Measurements from ENCODE around the gene PARD3B. TPM values are rescaled to one million over a fixed set of nuclear protein-coding genes. Genes with fewer than 3 reads are reported as not detected.

PARD3B gene
- total RNA-seq, 2 donors from 2014 or later = 14.7 to 25.0 TPM

- H3K36me3 ChIP-seq = no peaks in the 10 kb centered on the region
- H3K4me1 ChIP-seq (replicated peaks) = no peaks in the 10 kb centered on the region
- H3K27me3 ChIP-seq (replicated peaks; ENCODE audit: insufficient read depth) = no peaks in the 10 kb centered on the region
- WGBS = 99% methylated on average over 2 of the region's 2 CpGs
- H3K27ac ChIP-seq = no peak overlapping the region
- H3K4me3 ChIP-seq = no peak overlapping the region
- no peak for DNase-seq (ENCODE audit: low spot score)
- intact Hi-C loops (cut with DNase I) = no loop called here
- no peak for TF ChIP-seq POLR2AphosphoS5 (IDR thresholded peaks at IDR 0.05)
- TF ChIP-seq POLR2A (IDR thresholded peaks at IDR 0.05) = no peak
- H3K9me3 ChIP-seq = no peaks in the 10 kb centered on the region
Observed at GRCh38 chr2:204655101-204655500, 109.8 kb downstream of the PARD3B start.

- no peak overlapping the region for H3K27ac ChIP-seq
- H3K36me3 ChIP-seq = no peaks in the 10 kb centered on the region
- no peaks in the 10 kb centered on the region for H3K4me1 ChIP-seq (replicated peaks)
Observed at GRCh38 chr2:204655626-204656025, 110.4 kb downstream of the PARD3B start.

DNA sequence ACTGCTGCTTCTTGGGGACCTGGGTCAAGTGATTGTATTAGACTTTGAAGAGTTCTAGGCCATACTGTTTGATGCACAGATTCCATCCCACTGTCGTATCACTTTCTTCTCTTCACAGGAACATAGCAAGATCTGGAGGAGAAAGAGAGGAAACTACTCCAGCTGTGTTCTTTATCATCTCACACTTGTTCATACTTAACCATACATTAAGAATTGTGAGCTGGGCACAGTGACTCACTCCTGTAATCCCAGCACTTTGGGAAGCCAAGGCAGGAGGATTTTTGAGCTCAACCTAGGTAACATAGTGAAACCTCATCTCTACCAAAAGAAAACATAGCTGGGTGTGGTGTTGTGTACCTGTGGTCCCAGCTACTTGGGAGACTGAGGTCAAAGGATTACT lies 111.7 kb downstream of the PARD3B start:
- no peak for DNase-seq (ENCODE audit: low spot score)
- H3K27me3 ChIP-seq (replicated peaks; ENCODE audit: insufficient read depth) = no peaks in the 10 kb centered on the region
- no peak overlapping the region for H3K4me3 ChIP-seq
- no peaks in the 10 kb centered on the region for H3K36me3 ChIP-seq
- H3K9me3 ChIP-seq = no peaks in the 10 kb centered on the region
- TF ChIP-seq POLR2A (IDR thresholded peaks at IDR 0.05) = no peak
- no peak for TF ChIP-seq CTCF (IDR thresholded peaks at IDR 0.05)
- TF ChIP-seq POLR2AphosphoS5 (IDR thresholded peaks at IDR 0.05) = no peak
- WGBS = 95% methylated on average over 1 of the region's 1 CpG
- intact Hi-C loops (cut with DNase I) = no loop called here
- H3K4me1 ChIP-seq (replicated peaks) = no peaks in the 10 kb centered on the region
- H3K27ac ChIP-seq = no peak overlapping the region

More at GRCh38 chr2:204655626-204656025, 110.4 kb downstream of the PARD3B start:
- 87% methylated on average over 3 of the region's 3 CpGs for WGBS
- Histone ChIP-seq H3K9me3 (no peaks in the 10 kb centered on the region), H3K4me3 (no peak overlapping the region), H3K27me3 (replicated peaks; ENCODE audit: insufficient read depth) (no peaks in the 10 kb centered on the region)
- no peak for TF ChIP-seq POLR2AphosphoS5 (IDR thresholded peaks at IDR 0.05)
- TF ChIP-seq CTCF (IDR thresholded peaks at IDR 0.05) = no peak
- TF ChIP-seq POLR2A (IDR thresholded peaks at IDR 0.05) = no peak
- DNase-seq (ENCODE audit: low spot score) = no peak
- intact Hi-C loops (cut with DNase I) = no loop called here

DNA sequence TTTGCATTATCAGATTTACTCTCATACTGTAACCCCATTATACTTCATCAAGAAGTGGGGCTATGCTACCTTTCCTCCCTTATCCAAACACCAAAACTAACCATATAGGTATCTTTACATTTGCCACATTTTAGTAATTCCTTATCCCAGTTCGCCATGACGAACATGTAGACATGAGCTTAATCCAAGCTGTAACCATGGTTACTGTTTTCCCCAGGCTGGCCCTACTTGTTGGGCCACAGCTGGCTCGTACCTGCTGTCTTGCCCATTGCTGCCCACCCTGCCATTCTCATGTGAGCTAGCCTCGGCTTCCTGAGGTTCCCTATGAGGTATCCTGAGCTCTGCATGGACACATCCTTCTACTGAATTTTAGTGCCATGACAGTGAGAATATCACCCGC lies 117.7 kb downstream of the PARD3B start:
- Histone ChIP-seq H3K27me3 (replicated peaks; ENCODE audit: insufficient read depth) (no peaks in the 10 kb centered on the region), H3K36me3 (no peaks in the 10 kb centered on the region), H3K27ac (no peak overlapping the region), H3K9me3 (no peaks in the 10 kb centered on the region), H3K4me1 (replicated peaks) (no peaks in the 10 kb centered on the region), H3K4me3 (no peak overlapping the region)
- TF ChIP-seq POLR2AphosphoS5 (IDR thresholded peaks at IDR 0.05) = no peak
- no peak for TF ChIP-seq CTCF (IDR thresholded peaks at IDR 0.05)
- TF ChIP-seq POLR2A (IDR thresholded peaks at IDR 0.05) = no peak
- intact Hi-C loops (cut with DNase I) = no loop called here
- 96% methylated on average over 5 of the region's 5 CpGs for WGBS
- no peak for DNase-seq (ENCODE audit: low spot score)

GRCh38 chr2:204663816-204664425 lies 118.6 kb downstream of the PARD3B start:
- Histone ChIP-seq H3K4me1 (replicated peaks) (no peaks in the 10 kb centered on the region), H3K27me3 (replicated peaks; ENCODE audit: insufficient read depth) (no peaks in the 10 kb centered on the region), H3K9me3 (no peaks in the 10 kb centered on the region), H3K36me3 (no peaks in the 10 kb centered on the region), H3K4me3 (no peak overlapping the region), H3K27ac (no peak overlapping the region)
- intact Hi-C loops (cut with DNase I) = no loop called here
- 74% methylated on average over 2 of the region's 2 CpGs for WGBS
- TF ChIP-seq CTCF (IDR thresholded peaks at IDR 0.05) = no peak
- DNase-seq (ENCODE audit: low spot score) = no peak

All from prostate gland (tissue), 2 donors.